IMR-90 (cell line): ENCODE results near the gene KIF15. TPM values are rescaled to one million over a fixed set of nuclear protein-coding genes. Genes with fewer than 3 reads are reported as not detected.

Source experiments
- ATAC-seq: fragments of 200-7000 bp; cut with Tn5 transposase; 2 replicates; pipeline ENCODE4 v1.9.1; 2020; ENCODE audit warnings: low read depth, mild to moderate bottlenecking, moderate library complexity
- BruUV-seq: library from RNA; stranded (reverse); fragments of 400-500 nt; replicated peaks from 2 replicates; lab custom pipeline; 2021; lab: Mats Ljungman, UMichigan
- CTCF ChIA-PET: fragments of 300-600 bp; formaldehyde crosslinking; extraction: SDS; loops from one replicate; lab custom pipeline; 2021; ENCODE audit warnings: antibody characterized with exemption; lab: Yijun Ruan, JAX
- POLR2A ChIA-PET: fragments of 300-600 bp; sonication (Branson Sonifier 250); formaldehyde crosslinking; loops from one replicate; lab custom pipeline; 2022; ENCODE audit warnings: antibody characterized with exemption; ENCODE audit not compliant: unreplicated experiment; lab: Charles Lee
- DNase-seq: peaks from one replicate; pipeline ENCODE4 v3.0.0; 2013
- H2AFZ ChIP-seq: replicated peaks from 2 replicates; pipeline ENCODE3; 2013; ENCODE audit warnings: low read length, mild to moderate bottlenecking; ENCODE audit not compliant: poor library complexity
- H2AK5ac ChIP-seq: 2 replicates; pipeline ENCODE4 v1.6.1; 2013; ENCODE audit warnings: low read depth, low read length, inconsistent platforms
- H2AK9ac ChIP-seq: replicated peaks from 2 replicates; pipeline ENCODE3; 2013; ENCODE audit warnings: mild to moderate bottlenecking, low read depth, low read length, moderate library complexity; ENCODE audit not compliant: poor library complexity
- H2BK120ac ChIP-seq: 2 replicates; pipeline ENCODE4 v1.6.1; 2013; ENCODE audit warnings: low read depth, low read length, inconsistent platforms
- H2BK15ac ChIP-seq: 3 replicates; pipeline ENCODE4 v1.6.1; 2013; ENCODE audit warnings: low read depth, low read length, inconsistent platforms
- H2BK20ac ChIP-seq: 2 replicates; pipeline ENCODE4 v1.6.1; 2013; ENCODE audit warnings: low read depth, mild to moderate bottlenecking, inconsistent platforms, low read length, moderate library complexity
- H2BK5ac ChIP-seq: 2 replicates; pipeline ENCODE4 v1.6.1; 2013; ENCODE audit warnings: mild to moderate bottlenecking, low read depth, low read length, inconsistent platforms; ENCODE audit not compliant: poor library complexity, severe bottlenecking
- H3K14ac ChIP-seq: replicated peaks from 2 replicates; pipeline ENCODE4 v1.6.1; 2013; ENCODE audit warnings: low read depth, low read length, inconsistent platforms
- H3K18ac ChIP-seq: 2 replicates; pipeline ENCODE4 v1.6.1; 2013; ENCODE audit warnings: low read depth, low read length, control low read depth
- H3K23ac ChIP-seq: 2 replicates; pipeline ENCODE4 v1.6.1; 2013; ENCODE audit warnings: low read depth, low read length, inconsistent platforms
- H3K27ac ChIP-seq: 2 replicates; pipeline ENCODE4 v1.5.1; 2013; ENCODE audit warnings: mild to moderate bottlenecking, control low read depth, low read length; ENCODE audit not compliant: insufficient read depth
- H3K27me3 ChIP-seq: 2 replicates; pipeline ENCODE4 v1.6.1; 2013; ENCODE audit warnings: low read length; ENCODE audit not compliant: control insufficient read depth, insufficient read depth
- H3K36me3 ChIP-seq: 2 replicates; pipeline ENCODE4 v1.6.1; 2013; ENCODE audit warnings: low read length, mixed read lengths; ENCODE audit not compliant: control insufficient read depth, insufficient read depth
- H3K4ac ChIP-seq: 2 replicates; pipeline ENCODE4 v1.6.1; 2013; ENCODE audit warnings: low read depth, low read length, inconsistent platforms
- H3K4me1 ChIP-seq: 2 replicates; pipeline ENCODE4 v1.6.1; 2013; ENCODE audit warnings: low read length, mixed read lengths; ENCODE audit not compliant: control insufficient read depth, insufficient read depth
- H3K4me2 ChIP-seq: 2 replicates; pipeline ENCODE4 v1.6.1; 2013; ENCODE audit warnings: low read depth, mild to moderate bottlenecking, control low read depth, low read length, moderate library complexity
- H3K4me3 ChIP-seq: 2 replicates; pipeline ENCODE4 v1.5.1; 2013; ENCODE audit warnings: low read depth, mild to moderate bottlenecking, control low read depth, low read length, moderate library complexity; ENCODE audit not compliant: insufficient read depth
- H3K56ac ChIP-seq: 2 replicates; pipeline ENCODE4 v1.6.1; 2013; ENCODE audit warnings: low read length, inconsistent platforms; ENCODE audit not compliant: insufficient read depth; ENCODE audit errors: extremely low read depth
- H3K79me1 ChIP-seq, 2 experiments: 2 replicates each; pipeline ENCODE4 v1.6.1; 2013; ENCODE audit warnings: low read length in 2 of 2, inconsistent platforms in 1 of 2, low read depth in 1 of 2
- H3K9ac ChIP-seq: 2 replicates; pipeline ENCODE4 v1.6.1; 2013; ENCODE audit warnings: low read depth, low read length, control low read depth
- H3K9me1 ChIP-seq: 2 replicates; pipeline ENCODE4 v1.6.1; 2013; ENCODE audit warnings: low read length, inconsistent platforms; ENCODE audit not compliant: insufficient read depth
- H3K9me3 ChIP-seq: 2 replicates; pipeline ENCODE4 v1.6.1; 2013; ENCODE audit warnings: low read length; ENCODE audit not compliant: control insufficient read depth, insufficient read depth
- H4K20me1 ChIP-seq: 2 replicates; pipeline ENCODE4 v1.6.1; 2013; ENCODE audit warnings: low read length, inconsistent platforms; ENCODE audit not compliant: insufficient read depth
- H4K5ac ChIP-seq: 2 replicates; pipeline ENCODE4 v1.6.1; 2013; ENCODE audit warnings: mild to moderate bottlenecking, low read depth, low read length, control low read depth
- H4K8ac ChIP-seq, 2 experiments: 2 replicates each; pipeline ENCODE4 v1.6.1; 2013; ENCODE audit warnings: low read depth in 2 of 2, low read length in 2 of 2, control low read depth in 1 of 2, inconsistent platforms in 1 of 2
- H4K91ac ChIP-seq: 2 replicates; pipeline ENCODE4 v1.6.1; 2013; ENCODE audit warnings: low read depth, low read length, inconsistent platforms; ENCODE audit not compliant: insufficient read depth
- BHLHE40 ChIP-seq: fragments of 150-350 bp; IDR thresholded peaks from 2 replicates; pipeline ENCODE4 v1.6.1; 2016; ENCODE audit warnings: mild to moderate bottlenecking, low read depth, low read length
- CEBPB ChIP-seq: IDR thresholded peaks from 2 replicates; pipeline ENCODE4 v1.6.1; 2012; ENCODE audit warnings: low read depth, low read length, improper control_type of control experiment
- CHD1 ChIP-seq: IDR thresholded peaks from 2 replicates; pipeline ENCODE4 v1.6.1; 2012; ENCODE audit warnings: low read depth, low read length, improper control_type of control experiment
- FOS ChIP-seq: fragments of 150-350 bp; IDR thresholded peaks from 2 replicates; pipeline ENCODE4 v1.6.1; 2016; ENCODE audit warnings: low read depth, low read length
- MAFK ChIP-seq: IDR thresholded peaks from 2 replicates; pipeline ENCODE4 v1.6.1; 2012; ENCODE audit warnings: low read depth, low read length, improper control_type of control experiment
- MAZ ChIP-seq: IDR thresholded peaks from 2 replicates; pipeline ENCODE4 v1.6.1; 2012; ENCODE audit warnings: low read depth, mild to moderate bottlenecking, low read length, improper control_type of control experiment, moderate library complexity, borderline replicate concordance
- MXI1 ChIP-seq: IDR thresholded peaks from 2 replicates; pipeline ENCODE4 v1.6.1; 2012; ENCODE audit warnings: low read depth, mild to moderate bottlenecking, low read length, moderate library complexity, borderline replicate concordance
- NFE2L2 ChIP-seq: fragments of 150-350 bp; IDR thresholded peaks from 2 replicates; pipeline ENCODE4 v1.6.1; 2016; ENCODE audit warnings: low read depth, mild to moderate bottlenecking, low read length
- POLR2A ChIP-seq: IDR thresholded peaks from 2 replicates; pipeline ENCODE4 v1.6.1; 2012; ENCODE audit warnings: mild to moderate bottlenecking, low read depth, low read length
- RAD21 ChIP-seq: IDR thresholded peaks from 2 replicates; pipeline ENCODE4 v1.6.1; 2012; ENCODE audit warnings: low read length, improper control_type of control experiment
- RCOR1 ChIP-seq: IDR thresholded peaks from 2 replicates; pipeline ENCODE4 v1.6.1; 2012; ENCODE audit warnings: mild to moderate bottlenecking, low read length, improper control_type of control experiment; ENCODE audit not compliant: insufficient replicate concordance
- RFX5 ChIP-seq: IDR thresholded peaks from 2 replicates; pipeline ENCODE4 v1.8.0; 2012; ENCODE audit warnings: low read depth, mild to moderate bottlenecking, low read length, moderate library complexity
- SMC3 ChIP-seq: fragments of 150-350 bp; IDR thresholded peaks from 2 replicates; pipeline ENCODE4 v1.6.1; 2016; ENCODE audit warnings: low read depth, mild to moderate bottlenecking, antibody characterized with exemption, low read length, moderate library complexity
- WGBS, 2 experiments: methylation state at CpG; one replicate each; pipeline versions ENCODE4 v1.1.5 to v1.1.7; 2013; ENCODE audit warnings: missing lambda C conversion rate in 2 of 2; ENCODE audit not compliant: insufficient read length in 1 of 2; ENCODE audit errors: extremely low coverage in 2 of 2; 5-methylcytosine and 5-hydroxymethylcytosine counted together
- dilution Hi-C: fragments of 300-500 bp; cut with HindIII; formaldehyde crosslinking; loops from one replicate; pipeline ENCODE4 v1.14.3; 2018; ENCODE audit warnings: low sequenced_read_pairs; ENCODE audit not compliant: unreplicated experiment
- in situ Hi-C: fragments of 300-500 bp; cut with MboI; formaldehyde crosslinking; loops from 3 replicates; pipeline ENCODE4 v1.14.3; 2019; ENCODE audit warnings: low sequenced_read_pairs, inconsistent platforms, mixed read lengths
- intact Hi-C: fragments of 100-400 bp; cut with micrococcal nuclease; formaldehyde crosslinking; loops from 2 replicates; pipeline ENCODE4 v1.10.0; 2022
- polyA plus RNA-seq, 3 experiments: library from polyadenylated mRNA; depleted of rRNA; stranded (reverse); fragments of >200 nt; gene quantifications; 2 replicates each; pipeline ENCODE4 v1.2.3, GENCODE V29; 2012; ENCODE audit warnings: low replicate concordance in 1 of 3
- total RNA-seq: library from RNA; depleted of rRNA; stranded (reverse); fragments of >200 nt; gene quantifications from 2 replicates; pipeline ENCODE4 v1.2.3, GENCODE V29; 2012
- TF ChIP-seq, protein P1 (sequence below): conservative IDR thresholded peaks from 2 replicates; pipeline ENCODE4 v1.5.1; 2012; ENCODE audit warnings: mild to moderate bottlenecking, low read depth, low read length, improper control_type of control experiment
- TF ChIP-seq, protein P2 (sequence below): fragments of 150-350 bp; IDR thresholded peaks from 2 replicates; pipeline ENCODE4 v1.6.1; 2017; ENCODE audit warnings: mild to moderate bottlenecking, antibody characterized with exemption, low read length, low read depth
- TF ChIP-seq, protein P3 (sequence below): fragments of 150-350 bp; IDR thresholded peaks from 2 replicates; pipeline ENCODE4 v1.6.1; 2016; ENCODE audit warnings: low read depth, mild to moderate bottlenecking, low read length, moderate library complexity, borderline replicate concordance

The KIF15 gene
- total and polyA plus RNA-seq, 2 of the 4 experiments (the other 2 are of a cell fraction), result 3.7 to 8.4 TPM

DNA sequence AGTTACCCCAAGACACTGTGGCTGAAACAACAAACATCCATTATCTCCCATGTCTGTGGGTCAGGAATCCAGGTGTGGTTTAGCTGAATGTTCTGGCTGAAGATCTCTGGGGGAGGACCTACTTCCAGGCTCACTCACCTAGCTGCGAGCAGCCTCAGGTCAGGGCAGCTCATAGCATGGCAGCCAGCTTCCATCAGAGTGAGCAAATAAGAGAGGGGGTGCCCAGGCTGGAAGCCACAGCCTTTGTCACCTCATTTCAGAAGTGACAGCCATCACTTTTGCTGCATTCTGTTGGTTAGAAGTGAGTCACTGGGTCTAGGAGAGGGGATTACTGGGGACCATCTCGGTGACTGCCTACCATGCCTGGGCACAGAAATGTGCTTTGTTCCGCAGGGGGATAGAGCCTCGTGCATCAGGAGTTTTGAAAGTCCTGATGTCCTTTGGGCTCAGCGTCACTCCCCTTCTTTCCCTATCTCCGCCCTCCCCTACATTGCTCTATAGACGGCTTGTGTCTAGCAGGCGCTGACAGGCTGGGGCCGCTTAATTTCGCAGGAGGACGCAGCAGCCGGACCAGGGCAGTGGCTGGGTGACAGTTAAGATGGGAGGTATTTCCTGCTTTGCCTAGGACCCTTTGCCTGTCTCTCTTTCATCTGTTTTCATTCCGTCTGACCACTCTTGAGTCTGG lies 138.2 kb downstream of the KIF15 start:
- intact Hi-C loops (no loop called here), in situ Hi-C loops (loop anchor here (10.0 to 25.0 kb wide), 2 partner anchors 365 to 563 kb away; partner anchors contain the start of gene TCAIM), dilution Hi-C loops (no loop called here)
- Histone ChIP-seq H3K56ac (no peak overlapping the region), H3K79me1 (no peaks in the 10 kb centered on the region), H3K9me1 (no peaks in the 10 kb centered on the region; the same call in 1 of the 2 replicates), H3K4me1 (no peaks in the 10 kb centered on the region), H3K36me3 (no peaks in the 10 kb centered on the region), H3K23ac (no peak overlapping the region; the same call in 1 of the 2 replicates), H2BK15ac (no peak overlapping the region), H2AK5ac (no peak overlapping the region; the same call in 1 of the 2 replicates), H3K14ac (no peak overlapping the region), H4K20me1 (no peaks in the 10 kb centered on the region), H3K27ac (no peak overlapping the region), H4K91ac (no peak overlapping the region), H3K4ac (no peak overlapping the region), H3K9me3 (no peaks in the 10 kb centered on the region), H2BK5ac (no peak overlapping the region), H3K27me3 (peaks cover 11% of the 10 kb centered on the region), H3K18ac (no peak overlapping the region), H3K4me3 (no peak overlapping the region), H3K4me2 (no peak overlapping the region), H2BK20ac (no peak overlapping the region), H2BK120ac (no peak overlapping the region), H4K5ac (no peak overlapping the region), H2AK9ac (peak overlapping the region; percentile 57), H2AFZ (peak overlapping the region; percentile 64), H3K9ac (no peak overlapping the region), H4K8ac (no peak overlapping the region)
- BruUV-seq, result no TSS peak
- peak; percentile 14; the same call in 1 of the 2 replicates for ATAC-seq
- no peak for DNase-seq
- TF ChIP-seq MAFK, result no peak
- TF ChIP-seq CEBPB, result no peak
- TF ChIP-seq, protein P1, sequence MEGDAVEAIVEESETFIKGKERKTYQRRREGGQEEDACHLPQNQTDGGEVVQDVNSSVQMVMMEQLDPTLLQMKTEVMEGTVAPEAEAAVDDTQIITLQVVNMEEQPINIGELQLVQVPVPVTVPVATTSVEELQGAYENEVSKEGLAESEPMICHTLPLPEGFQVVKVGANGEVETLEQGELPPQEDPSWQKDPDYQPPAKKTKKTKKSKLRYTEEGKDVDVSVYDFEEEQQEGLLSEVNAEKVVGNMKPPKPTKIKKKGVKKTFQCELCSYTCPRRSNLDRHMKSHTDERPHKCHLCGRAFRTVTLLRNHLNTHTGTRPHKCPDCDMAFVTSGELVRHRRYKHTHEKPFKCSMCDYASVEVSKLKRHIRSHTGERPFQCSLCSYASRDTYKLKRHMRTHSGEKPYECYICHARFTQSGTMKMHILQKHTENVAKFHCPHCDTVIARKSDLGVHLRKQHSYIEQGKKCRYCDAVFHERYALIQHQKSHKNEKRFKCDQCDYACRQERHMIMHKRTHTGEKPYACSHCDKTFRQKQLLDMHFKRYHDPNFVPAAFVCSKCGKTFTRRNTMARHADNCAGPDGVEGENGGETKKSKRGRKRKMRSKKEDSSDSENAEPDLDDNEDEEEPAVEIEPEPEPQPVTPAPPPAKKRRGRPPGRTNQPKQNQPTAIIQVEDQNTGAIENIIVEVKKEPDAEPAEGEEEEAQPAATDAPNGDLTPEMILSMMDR, result no peak
- no peak for TF ChIP-seq NFE2L2
- TF ChIP-seq, protein P2, sequence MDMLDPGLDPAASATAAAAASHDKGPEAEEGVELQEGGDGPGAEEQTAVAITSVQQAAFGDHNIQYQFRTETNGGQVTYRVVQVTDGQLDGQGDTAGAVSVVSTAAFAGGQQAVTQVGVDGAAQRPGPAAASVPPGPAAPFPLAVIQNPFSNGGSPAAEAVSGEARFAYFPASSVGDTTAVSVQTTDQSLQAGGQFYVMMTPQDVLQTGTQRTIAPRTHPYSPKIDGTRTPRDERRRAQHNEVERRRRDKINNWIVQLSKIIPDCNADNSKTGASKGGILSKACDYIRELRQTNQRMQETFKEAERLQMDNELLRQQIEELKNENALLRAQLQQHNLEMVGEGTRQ, result no peak
- TF ChIP-seq, protein P3, sequence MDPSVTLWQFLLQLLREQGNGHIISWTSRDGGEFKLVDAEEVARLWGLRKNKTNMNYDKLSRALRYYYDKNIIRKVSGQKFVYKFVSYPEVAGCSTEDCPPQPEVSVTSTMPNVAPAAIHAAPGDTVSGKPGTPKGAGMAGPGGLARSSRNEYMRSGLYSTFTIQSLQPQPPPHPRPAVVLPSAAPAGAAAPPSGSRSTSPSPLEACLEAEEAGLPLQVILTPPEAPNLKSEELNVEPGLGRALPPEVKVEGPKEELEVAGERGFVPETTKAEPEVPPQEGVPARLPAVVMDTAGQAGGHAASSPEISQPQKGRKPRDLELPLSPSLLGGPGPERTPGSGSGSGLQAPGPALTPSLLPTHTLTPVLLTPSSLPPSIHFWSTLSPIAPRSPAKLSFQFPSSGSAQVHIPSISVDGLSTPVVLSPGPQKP, result no peak
- TF ChIP-seq RFX5, result no peak
- TF ChIP-seq CHD1, result no peak
- TF ChIP-seq RCOR1, result no peak
- no peak for TF ChIP-seq BHLHE40
- no peak for TF ChIP-seq MAZ
- no peak for TF ChIP-seq RAD21
- no peak for TF ChIP-seq FOS
- TF ChIP-seq MXI1, result no peak
- no peak for TF ChIP-seq POLR2A
- TF ChIP-seq SMC3, result no peak
- no CpG with 5 or more reads among the region's 13 CpGs for WGBS, 2 experiments
- CTCF ChIA-PET, result no interaction called here
- POLR2A ChIA-PET, result no interaction called here
